HG03457 (cell line): ENCODE results near the gene KCNE3.
"Not testable (repeated sequence)": the region's sequence is repeated elsewhere in the genome, so short reads cannot be mapped to it uniquely, and the experiment has no call there.

ENCODE experiments used
- ATAC-seq: cut with Tn5 transposase; IDR thresholded peaks from one replicate; pipeline ENCODE4 v1.9.1; 2021; ENCODE audit warnings: moderate number of reproducible peaks; ENCODE audit not compliant: unreplicated experiment

Gene KCNE3

GRCh38 chr11:74444173-74444826 is 23.0 kb downstream of the KCNE3 start:
- ATAC-seq = no peak

- ATAC-seq = no peak
These were observed 24.1 kb downstream of the KCNE3 start for GRCh38 chr11:74443071-74443864.

GRCh38 chr11:74442636-74443035 is 24.7 kb downstream of the KCNE3 start:
- no peak for ATAC-seq

GRCh38 chr11:74438681-74439080 is 28.7 kb downstream of the KCNE3 start:
- ATAC-seq = no peak

- no peak for ATAC-seq
These were observed 29.8 kb downstream of the KCNE3 start for GRCh38 chr11:74437441-74438042.

GRCh38 chr11:74434528-74434927 is 32.8 kb downstream of the KCNE3 start:
- no peak for ATAC-seq

- no peak for ATAC-seq
These were observed 38.1 kb downstream of the KCNE3 start for GRCh38 chr11:74429205-74429604.

GRCh38 chr11:74427384-74427886 is 39.9 kb downstream of the KCNE3 start:
- no peak for ATAC-seq

- ATAC-seq = no peak
These were observed 42.2 kb downstream of the KCNE3 start for GRCh38 chr11:74425100-74425499.

- no peak for ATAC-seq
These were observed 48.8 kb downstream of the KCNE3 start for GRCh38 chr11:74418509-74418895.

GRCh38 chr11:74417860-74418508 is 49.4 kb downstream of the KCNE3 start:
- ATAC-seq = no peak

- ATAC-seq = no peak
These were observed 50.0 kb downstream of the KCNE3 start for GRCh38 chr11:74417379-74417804.

GRCh38 chr11:74416974-74417373 is 50.4 kb downstream of the KCNE3 start:
- ATAC-seq = not testable (repeated sequence)

GRCh38 chr11:74412733-74413359 is 54.5 kb downstream of the KCNE3 start:
- ATAC-seq = no peak

- ATAC-seq = no peak
These were observed 55.0 kb downstream of the KCNE3 start for GRCh38 chr11:74412321-74412720.

- no peak for ATAC-seq
These were observed 57.7 kb downstream of the KCNE3 start for GRCh38 chr11:74409633-74410032.
